HFFc6 (cell line): ENCODE measurements around the gene NUDT3. TPM values are rescaled to one million over a fixed set of nuclear protein-coding genes. Genes with fewer than 3 reads are reported as not detected.
"Not testable (repeated sequence)": the region's sequence is repeated elsewhere in the genome, so short reads cannot be mapped to it uniquely, and the experiment has no call there.

Experiments used
- DNase-seq: peaks from one replicate; pipeline ENCODE4 v3.0.0-alpha.2; 2018
- H3K27ac Mint-ChIP-seq: 2 replicates; pipeline ENCODE4 v1.8.0; 2020; ENCODE audit warnings: mild to moderate bottlenecking, mixed read lengths
- H3K27me3 Mint-ChIP-seq: 2 replicates; pipeline ENCODE4 v1.8.0; 2021; ENCODE audit warnings: mild to moderate bottlenecking, moderate library complexity, mixed read lengths; ENCODE audit not compliant: insufficient read depth
- H3K36me3 Mint-ChIP-seq: 2 replicates; pipeline ENCODE4 v1.8.0; 2021; ENCODE audit warnings: low read depth, mixed read lengths
- H3K4me1 Mint-ChIP-seq: 2 replicates; pipeline ENCODE4 v1.8.0; 2020; ENCODE audit warnings: low read depth, mixed read lengths
- H3K4me3 Mint-ChIP-seq: 2 replicates; pipeline ENCODE4 v1.8.0; 2020; ENCODE audit warnings: mild to moderate bottlenecking, moderate library complexity, mixed read lengths
- H3K9me3 Mint-ChIP-seq: 2 replicates; pipeline ENCODE4 v1.8.0; 2020; ENCODE audit warnings: mild to moderate bottlenecking, mixed read lengths
- total RNA-seq, 6 experiments: library from RNA; stranded (reverse); fragmentation: NEBNext Ultra II Directional; extraction: Animal tissue kit (Norgen Biotek cat#: 25700); gene quantifications; 2 replicates in 1 of 6; 3 replicates in 5 of 6; pipeline ENCODE4 v1.2.3, GENCODE V29; 2021
- TF ChIP-seq, protein P1 (sequence below): fragments of 200-600 bp; sonication (generic); IDR thresholded peaks from 2 replicates; pipeline ENCODE4 v1.5.0; 2021; ENCODE audit warnings: antibody characterized with exemption, mild to moderate bottlenecking

Gene NUDT3
- total RNA-seq, 6 experiments from 2014 or later: 11.3 to 18.9 (median 16.6) TPM

DNA sequence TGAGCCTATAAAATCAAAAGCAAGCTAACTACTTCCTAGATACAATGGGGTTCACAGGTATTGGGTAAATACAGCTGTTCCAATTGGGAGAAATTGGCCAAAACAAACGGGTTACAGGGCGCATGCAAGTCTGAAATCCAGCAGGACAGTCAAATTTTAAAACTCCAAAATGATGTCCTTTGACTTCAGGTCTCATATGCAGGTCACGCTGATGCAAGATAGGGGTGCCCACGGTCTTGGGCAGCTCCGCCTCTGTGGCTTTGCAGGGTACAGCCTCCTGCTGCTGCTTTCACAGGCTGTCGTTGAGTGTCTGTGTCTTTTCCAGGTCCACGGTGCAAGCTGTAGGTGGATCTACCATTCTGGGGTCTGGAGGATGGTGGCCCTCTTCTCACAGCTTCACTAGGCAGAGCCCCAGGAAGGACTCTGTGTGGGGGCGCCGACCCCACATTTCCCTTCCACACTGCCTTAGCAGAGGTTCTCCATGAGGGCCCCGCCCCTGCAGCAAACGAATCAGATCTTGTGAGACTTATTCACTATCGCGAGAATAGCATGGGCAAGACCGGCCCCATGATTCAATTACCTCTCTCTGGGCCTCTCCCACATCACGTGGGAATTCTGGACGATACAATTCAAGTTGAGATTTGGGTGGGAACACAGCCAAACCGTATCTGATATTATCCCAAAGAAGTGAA is 131.7 kb downstream of the NUDT3 start:
- Mint-ChIP-seq H3K27me3 (no peaks in the 10 kb centered on the region; the same call in none of the 2 replicates), H3K36me3 (peaks cover 44% of the 10 kb centered on the region), H3K4me3 (no peak overlapping the region), H3K27ac (no peak overlapping the region), H3K4me1 (no peaks in the 10 kb centered on the region), H3K9me3 (peaks cover 17% of the 10 kb centered on the region)
- DNase-seq: no peak
- TF ChIP-seq, protein P1, sequence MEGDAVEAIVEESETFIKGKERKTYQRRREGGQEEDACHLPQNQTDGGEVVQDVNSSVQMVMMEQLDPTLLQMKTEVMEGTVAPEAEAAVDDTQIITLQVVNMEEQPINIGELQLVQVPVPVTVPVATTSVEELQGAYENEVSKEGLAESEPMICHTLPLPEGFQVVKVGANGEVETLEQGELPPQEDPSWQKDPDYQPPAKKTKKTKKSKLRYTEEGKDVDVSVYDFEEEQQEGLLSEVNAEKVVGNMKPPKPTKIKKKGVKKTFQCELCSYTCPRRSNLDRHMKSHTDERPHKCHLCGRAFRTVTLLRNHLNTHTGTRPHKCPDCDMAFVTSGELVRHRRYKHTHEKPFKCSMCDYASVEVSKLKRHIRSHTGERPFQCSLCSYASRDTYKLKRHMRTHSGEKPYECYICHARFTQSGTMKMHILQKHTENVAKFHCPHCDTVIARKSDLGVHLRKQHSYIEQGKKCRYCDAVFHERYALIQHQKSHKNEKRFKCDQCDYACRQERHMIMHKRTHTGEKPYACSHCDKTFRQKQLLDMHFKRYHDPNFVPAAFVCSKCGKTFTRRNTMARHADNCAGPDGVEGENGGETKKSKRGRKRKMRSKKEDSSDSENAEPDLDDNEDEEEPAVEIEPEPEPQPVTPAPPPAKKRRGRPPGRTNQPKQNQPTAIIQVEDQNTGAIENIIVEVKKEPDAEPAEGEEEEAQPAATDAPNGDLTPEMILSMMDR: no peak

DNA sequence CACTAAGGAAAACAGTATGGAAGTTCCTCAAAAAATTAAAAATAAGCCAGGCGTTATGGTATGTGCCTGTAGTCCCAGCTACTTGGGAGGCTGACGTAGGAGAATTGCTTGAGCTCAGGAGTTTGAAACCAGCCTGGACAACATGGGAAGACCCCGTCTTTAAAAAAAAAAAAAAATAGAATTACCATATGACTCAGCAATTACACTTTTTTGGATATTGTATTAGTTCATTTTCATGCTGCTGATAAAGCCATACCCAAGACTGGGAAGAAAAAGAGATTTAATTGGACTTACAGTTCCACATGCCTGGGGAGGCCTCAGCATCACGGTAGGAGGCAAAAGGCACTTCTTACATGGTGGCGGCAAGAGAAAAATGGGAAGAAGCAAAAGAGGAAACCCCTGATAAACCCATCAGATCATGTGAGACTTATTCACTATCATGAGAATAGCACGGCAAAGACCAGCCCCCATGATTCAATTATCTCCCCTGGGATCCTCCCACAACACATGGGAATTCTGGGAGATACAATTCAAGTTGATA is 132.9 kb downstream of the NUDT3 start:
- H3K4me3 Mint-ChIP-seq: no peak overlapping the region
- DNase-seq: no peak
- peaks cover 10% of the 10 kb centered on the region for H3K9me3 Mint-ChIP-seq
- TF ChIP-seq, protein P1: peak; percentile 37
- H3K4me1 Mint-ChIP-seq: no peaks in the 10 kb centered on the region
- H3K27ac Mint-ChIP-seq: no peak overlapping the region
- H3K36me3 Mint-ChIP-seq: peaks cover 33% of the 10 kb centered on the region
- H3K27me3 Mint-ChIP-seq: no peaks in the 10 kb centered on the region; the same call in none of the 2 replicates

DNA sequence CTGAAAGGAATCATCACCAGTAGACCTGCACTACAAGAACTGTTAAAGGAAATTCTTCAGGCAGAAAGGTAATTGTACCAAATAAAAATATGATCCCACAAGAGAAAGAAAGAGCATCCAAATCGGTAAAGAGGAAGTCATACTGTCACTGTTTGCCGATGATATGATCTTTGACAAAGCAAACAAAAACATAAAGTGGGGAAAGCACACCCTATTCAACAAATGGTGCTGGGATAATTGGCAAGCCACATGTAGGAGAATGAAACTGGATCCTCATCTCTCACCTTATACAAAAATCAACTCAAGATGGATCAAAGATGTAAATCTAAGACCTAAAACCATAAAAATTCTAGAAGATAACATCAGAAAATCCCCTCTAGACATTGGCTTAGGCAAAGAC is 140.1 kb downstream of the NUDT3 start:
- H3K36me3 Mint-ChIP-seq, H3K9me3 Mint-ChIP-seq, DNase-seq, H3K27ac Mint-ChIP-seq, H3K27me3 Mint-ChIP-seq, H3K4me3 Mint-ChIP-seq: not testable (repeated sequence)
- peaks cover 17% of the 10 kb centered on the region for H3K4me1 Mint-ChIP-seq

DNA sequence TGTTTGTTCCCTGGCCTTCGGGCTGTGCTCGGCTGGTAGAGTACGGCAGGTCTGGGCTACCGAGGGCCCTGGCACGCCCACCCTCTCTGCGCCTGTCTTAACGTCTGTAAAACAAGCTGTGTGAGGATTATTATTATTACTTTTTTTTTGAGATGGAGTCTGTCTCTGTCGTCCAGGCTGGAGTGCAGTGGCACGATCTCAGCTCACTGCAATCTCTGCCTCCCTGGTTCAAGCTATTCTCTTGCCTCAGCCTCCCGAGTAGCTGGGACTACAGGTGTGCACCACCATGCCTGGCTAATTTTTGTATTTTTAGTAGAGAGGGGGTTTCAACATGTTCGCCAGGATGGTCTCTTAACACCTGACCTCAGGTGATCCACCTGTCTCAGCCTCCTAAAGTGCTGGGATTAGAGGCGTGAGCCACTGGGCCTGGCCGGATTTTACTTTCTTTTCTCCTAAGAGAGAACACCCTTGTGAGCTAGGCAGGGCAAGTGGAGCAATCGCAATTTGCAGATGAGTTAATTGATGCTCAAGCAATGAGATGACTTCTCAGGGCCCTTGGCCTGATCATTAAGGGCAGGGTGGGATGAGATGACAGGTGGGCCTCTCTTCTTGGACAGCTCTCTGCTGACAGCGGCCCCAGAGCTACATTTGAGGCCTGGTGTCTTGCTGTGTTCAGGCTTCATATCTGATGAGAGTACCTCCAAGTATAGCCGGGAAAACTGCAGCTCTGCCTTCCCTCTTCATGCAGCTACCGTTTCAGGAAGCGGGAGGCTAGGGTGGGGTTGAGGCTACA is 142.8 kb downstream of the NUDT3 start:
- Mint-ChIP-seq H3K9me3 (no peaks in the 10 kb centered on the region), H3K27me3 (peaks cover 2% of the 10 kb centered on the region), H3K4me1 (peaks cover 45% of the 10 kb centered on the region), H3K27ac (peak overlapping the region; percentile 89), H3K4me3 (peak overlapping the region; percentile 93), H3K36me3 (peaks cover 8% of the 10 kb centered on the region; the same call in 1 of the 2 replicates)
- no peak for DNase-seq
- TF ChIP-seq, protein P1: no peak

DNA sequence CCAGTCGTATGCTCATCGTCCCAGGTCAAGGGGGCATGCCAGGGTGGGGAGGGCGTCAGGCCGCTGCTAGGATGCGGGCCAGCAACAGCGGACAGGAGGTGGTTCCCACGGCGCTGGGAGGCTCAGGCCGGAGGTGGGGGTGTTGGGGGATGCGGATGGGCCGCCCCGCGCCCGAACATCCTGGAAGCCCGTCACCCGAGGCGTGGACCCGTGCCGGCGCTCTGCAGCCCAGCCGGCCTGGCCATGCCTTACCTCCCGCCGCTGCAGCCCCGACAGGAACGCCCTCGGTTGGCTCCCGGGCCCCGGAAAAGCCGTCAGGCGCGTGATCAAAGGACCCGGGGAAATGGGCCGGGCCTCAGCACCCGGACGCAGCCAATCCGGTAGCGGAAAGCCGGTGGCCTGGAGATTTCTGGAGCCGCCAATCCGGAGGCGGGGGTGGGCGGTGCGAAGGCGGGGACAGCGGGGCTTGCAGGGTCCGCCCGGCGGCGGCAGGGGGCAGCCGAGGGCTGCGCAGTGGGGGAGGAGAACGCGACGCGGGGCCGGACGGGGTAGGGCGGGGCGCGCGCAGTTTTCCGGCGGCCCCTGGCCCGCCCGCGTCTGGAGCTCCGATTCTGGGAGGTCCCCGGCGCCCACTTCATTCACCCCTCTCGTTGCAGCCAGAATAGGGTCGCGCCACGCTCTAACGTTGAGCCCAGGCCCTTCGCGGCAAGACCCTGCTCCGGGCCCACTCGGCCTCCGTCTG is 143.6 kb downstream of the NUDT3 start, which contains the start of gene SMIM29:
TSS of gene SMIM29 (minus strand) at position 280 of the 742 bp plus-strand sequence. CDS start 1,215 bp downstream, outside the sequence.
- Mint-ChIP-seq H3K27me3 (peaks cover 4% of the 10 kb centered on the region), H3K9me3 (no peaks in the 10 kb centered on the region), H3K27ac (peak within 1 kb of the TSS; percentile 98), H3K4me3 (peak within 1 kb of the TSS; percentile 93), H3K36me3 (peaks cover 8% of the 10 kb centered on the region; the same call in 1 of the 2 replicates), H3K4me1 (peaks cover 52% of the 10 kb centered on the region)
- DNase-seq: peak; percentile 92
- TF ChIP-seq, protein P1: peak; percentile 94
